Neural progenitor cell (in vitro differentiated cells): ENCODE results near the gene SMYD3.

Experiments used
- CTCF ChIP-seq: fragments of 200-600 bp; sonication (generic); IDR thresholded peaks from 2 replicates; pipeline ENCODE4 v1.5.1; 2017; ENCODE audit warnings: antibody characterized with exemption, mild to moderate bottlenecking
- EZH2 ChIP-seq: fragments of 200-600 bp; sonication (generic); IDR thresholded peaks from 2 replicates; pipeline ENCODE4 v1.6.1; 2017; ENCODE audit warnings: antibody characterized with exemption, mild to moderate bottlenecking, moderate library complexity
- EZH2phosphoT487 ChIP-seq: fragments of 200-600 bp; sonication (generic); IDR thresholded peaks from 2 replicates; pipeline ENCODE4 v1.6.1; 2017; ENCODE audit warnings: antibody characterized with exemption

- TF ChIP-seq CTCF = no peak
- no peak for TF ChIP-seq EZH2
- TF ChIP-seq EZH2phosphoT487 = no peak
Measured at GRCh38 chr1:246381452-246381851, 125.6 kb downstream of the SMYD3 start.
